Measurements from ENCODE around the gene ATP5PO. TPM values are rescaled to one million over a fixed set of nuclear protein-coding genes. Genes with fewer than 3 reads are reported as not detected.

Gene ATP5PO
- total and polyA plus RNA-seq, 2 of the 8 experiments (the other 6 are each of a cell fraction or from before 2014, with no cell fraction given): 251 to 267 TPM

DNA sequence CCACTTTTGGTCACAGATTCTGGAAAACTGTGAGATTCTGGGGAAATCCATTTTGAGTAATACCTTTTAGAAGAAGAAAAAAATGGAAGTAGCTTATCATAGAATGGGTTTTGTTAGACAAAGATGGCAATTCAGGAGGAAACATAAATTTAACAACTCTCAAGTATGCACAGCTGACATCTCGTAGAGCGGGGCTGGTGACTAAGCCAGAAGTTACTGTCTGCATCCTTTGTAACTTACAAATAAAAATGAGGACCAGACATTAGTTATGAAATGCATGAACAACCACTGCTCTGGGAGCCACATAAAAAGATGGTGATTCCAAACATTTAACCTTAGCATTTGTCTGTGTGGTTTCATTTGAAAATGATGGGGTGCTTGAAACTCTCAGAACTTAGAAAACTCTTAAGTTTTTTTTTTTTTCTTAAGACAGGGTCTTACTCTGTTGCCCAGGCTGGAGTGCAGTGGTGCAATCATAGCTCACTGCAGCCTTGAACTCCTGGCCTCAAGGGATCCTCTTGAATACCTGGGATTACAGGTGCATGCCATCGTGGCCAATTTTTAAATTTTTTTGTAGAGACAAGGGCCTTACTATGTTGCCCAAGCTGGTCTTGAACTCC lies 49.2 kb upstream of the ATP5PO start:
- ChIA-PET CTCF (ENCODE audit: partially characterized antibody) (interaction anchor here (0.9 to 1.4 kb wide), 2 partner anchors 9 to 41 kb away, joined by 3 to 4 read pairs; no protein-coding TSS in a partner anchor), POLR2A (ENCODE audit: partially characterized antibody) (interaction anchor here (1.0 kb wide), 1 partner anchor 17 kb away, joined by 4 read pairs; no protein-coding TSS in a partner anchor)
- H3K4me1 ChIP-seq (replicated peaks in 1 of 4; ENCODE audit: control insufficient read depth in 3 of 4, insufficient read depth in 4 of 4, low read length in 3 of 4): peaks cover 0 to 4% (median 3%) of the 10 kb centered on the region in 4 experiments; a peak in 3 of 7 replicates
- no peak overlapping the region for H2BK15ac ChIP-seq (ENCODE audit: low read length)
- H4K91ac ChIP-seq (replicated peaks; ENCODE audit: insufficient read length, low read length): no peak overlapping the region
- H4K8ac ChIP-seq (ENCODE audit: extremely low read depth, insufficient read depth, low read length): no peak overlapping the region
- H2BK5ac ChIP-seq (ENCODE audit: low read depth, low read length): no peak overlapping the region
- H3K79me2 ChIP-seq (ENCODE audit: control insufficient read depth in 1 of 2, insufficient read depth in 2 of 2, low read length in 2 of 2): no peaks in the 10 kb centered on the region
- no peaks in the 10 kb centered on the region for H3K27me3 ChIP-seq (replicated peaks in 1 of 4; ENCODE audit: control insufficient read depth in 3 of 4, extremely low read depth in 1 of 4, insufficient read depth in 3 of 4, low read length in 3 of 4)
- no peaks in the 10 kb centered on the region for H3K23me2 ChIP-seq (ENCODE audit: low read depth, low read length)
- H3K56ac ChIP-seq (replicated peaks; ENCODE audit: insufficient read length, low read depth, low read length): no peak overlapping the region
- WGBS, 2 experiments (ENCODE audit: extremely low coverage in 1 of 2, insufficient coverage in 1 of 2, insufficient read length in 1 of 2, insufficient replicate concordance in 2 of 2, low coverage in 1 of 2, low lambda C conversion rate in 2 of 2, missing lambda C conversion rate in 1 of 2): 91% methylated on average over 3 of the region's 3 CpGs; no CpG with 5 or more reads in 1 of the 2 experiments
- no peak overlapping the region for H2AFZ ChIP-seq (ENCODE audit: low read length)
- no peaks in the 10 kb centered on the region for H3K79me1 ChIP-seq (ENCODE audit: low read depth, low read length)
- H3K18ac ChIP-seq (ENCODE audit: extremely low read depth, low read length): no peak overlapping the region
- no peak overlapping the region for H3K9ac ChIP-seq (replicated peaks in 1 of 4; ENCODE audit: extremely low read depth in 1 of 4, low read depth in 3 of 4, low read length in 3 of 4)
- no peak for FAIRE-seq
- H3K27ac ChIP-seq (ENCODE audit: low read depth, low read length): no peak overlapping the region
- H2BK20ac ChIP-seq (ENCODE audit: low read length): no peak overlapping the region
- no peak for TF ChIP-seq CTBP2 (IDR thresholded peaks at IDR 0.05; ENCODE audit: borderline replicate concordance, insufficient read depth, insufficient read length, low read length)
- TF ChIP-seq, protein P1, sequence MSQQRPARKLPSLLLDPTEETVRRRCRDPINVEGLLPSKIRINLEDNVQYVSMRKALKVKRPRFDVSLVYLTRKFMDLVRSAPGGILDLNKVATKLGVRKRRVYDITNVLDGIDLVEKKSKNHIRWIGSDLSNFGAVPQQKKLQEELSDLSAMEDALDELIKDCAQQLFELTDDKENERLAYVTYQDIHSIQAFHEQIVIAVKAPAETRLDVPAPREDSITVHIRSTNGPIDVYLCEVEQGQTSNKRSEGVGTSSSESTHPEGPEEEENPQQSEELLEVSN (IDR thresholded peaks at IDR 0.05): no peak
- TF ChIP-seq YY1 (IDR thresholded peaks at IDR 0.05; ENCODE audit: low read depth, low read length): no peak
- no peak for TF ChIP-seq CBX8 (IDR thresholded peaks at IDR 0.05; ENCODE audit: borderline replicate concordance, low read depth, low read length)
- TF ChIP-seq SP2 (IDR thresholded peaks at IDR 0.05; ENCODE audit: low read length): no peak
- TF ChIP-seq SUZ12 (IDR thresholded peaks at IDR 0.05; ENCODE audit: low read length): no peak
- H3K23ac ChIP-seq (ENCODE audit: insufficient read length): no peak overlapping the region
- no peaks in the 10 kb centered on the region; a peak in 1 of 8 replicates for H3K36me3 ChIP-seq (ENCODE audit: control insufficient read depth in 2 of 4, insufficient read depth in 4 of 4, low read length in 3 of 4)
- H3K4me2 ChIP-seq (ENCODE audit: insufficient read depth in 1 of 2, low read depth in 2 of 2, low read length in 2 of 2): no peak overlapping the region
- H3K9me3 ChIP-seq (ENCODE audit: insufficient read depth in 2 of 2, low read depth in 1 of 2, low read length in 1 of 2): no peaks in the 10 kb centered on the region
- H4K5ac ChIP-seq (ENCODE audit: insufficient read length, low read depth, low read length): no peak overlapping the region
- no peak overlapping the region for H2BK12ac ChIP-seq (ENCODE audit: low read depth, low read length)
- H3K14ac ChIP-seq (ENCODE audit: insufficient read length): no peak overlapping the region
- H2BK120ac ChIP-seq (replicated peaks; ENCODE audit: low read depth, low read length): no peak overlapping the region
- H2AK5ac ChIP-seq (ENCODE audit: low read depth, low read length): no peak overlapping the region
- no peak overlapping the region for H3K4me3 ChIP-seq (ENCODE audit: extremely low read depth in 1 of 4, insufficient read depth in 2 of 4, low read depth in 3 of 4, low read length in 4 of 4)
- no peaks in the 10 kb centered on the region for H4K20me1 ChIP-seq (replicated peaks in 1 of 2; ENCODE audit: control insufficient read depth in 1 of 2, insufficient read depth in 2 of 2, low read length in 2 of 2)
- DNase-seq (ENCODE audit: low read depth in 1 of 2, low spot score in 2 of 2): no peak
- no peak overlapping the region for H3K4ac ChIP-seq (replicated peaks; ENCODE audit: insufficient read length, low read depth, low read length)
